K562 (cell line): ENCODE measurements around the gene GOLT1A. TPM values are rescaled to one million over a fixed set of nuclear protein-coding genes. Genes with fewer than 3 reads are reported as not detected.

Source experiments
- DPF2 ChIP-seq: fragments of 450-650 bp; IDR thresholded peaks from 2 replicates; pipeline ENCODE4 v1.6.1; 2016
- MYBL2 ChIP-seq, 2 experiments: fragments of 450-650 bp in 1 of 2; sonication (generic) in 1 of 2; formaldehyde crosslinking in 1 of 2; IDR thresholded peaks; 2 replicates each; pipeline versions ENCODE4 v1.6.1 to v1.8.1; 2017 to 2022; ENCODE audit warnings: borderline replicate concordance in 1 of 2, inconsistent platforms in 1 of 2, low read depth in 1 of 2, mild to moderate bottlenecking in 1 of 2, missing genetic modification reagents in 1 of 2, moderate library complexity in 1 of 2
- NR2F6 ChIP-seq: fragments of 450-650 bp; formaldehyde crosslinking; IDR thresholded peaks from 2 replicates; pipeline ENCODE4 v1.4.0; 2020; ENCODE audit warnings: mild to moderate bottlenecking
- ZKSCAN3 ChIP-seq: fragments of 250-450 bp; sonication (Bioruptor Pico); IDR thresholded peaks from 2 replicates; pipeline ENCODE4 v1.4.0; 2020
- ZNF408 ChIP-seq: fragments of 250-450 bp; sonication (Bioruptor Pico); IDR thresholded peaks from 2 replicates; pipeline ENCODE4 v1.4.0; 2020; ENCODE audit warnings: low read depth, mild to moderate bottlenecking, moderate library complexity
- polyA plus RNA-seq, 8 experiments: library from polyadenylated mRNA; depleted of rRNA in 4 of 8; stranded (reverse) in 5 of 8; unstranded in 3 of 8; fragments of >200 nt; fragmentation: Nextera tagmentation in 2 of 8; fragmentation: Illumina TruSeq in 1 of 8; extraction: Ambion mirVana in 2 of 8; extraction: Trizol in 1 of 8; gene quantifications; 2 replicates each; pipeline versions ENCODE4 v1.2.1 to v1.2.3, GENCODE V29; 2011 to 2014; ENCODE audit warnings: inconsistent platforms in 1 of 8, missing spikeins in 1 of 8
- total RNA-seq, 7 experiments: library from RNA; depleted of rRNA in 6 of 7; stranded (reverse); fragments of >200 nt in 6 of 7; fragmentation: Illumina TruSeq in 2 of 7; extraction: Trizol in 2 of 7; gene quantifications; 2 replicates each; pipeline versions ENCODE4 v1.2.1 to v1.2.3, GENCODE V29; 2011 to 2021; ENCODE audit warnings: low replicate concordance in 1 of 7
- TF ChIP-seq, protein P1 (sequence below): sonication (generic); formaldehyde crosslinking; IDR thresholded peaks from 2 replicates; pipeline ENCODE4 v1.8.0; 2022; ENCODE audit warnings: mild to moderate bottlenecking, missing genetic modification reagents

GOLT1A gene
- total and polyA plus RNA-seq, 9 of the 15 experiments (the other 6 are each of a cell fraction or from before 2014, with no cell fraction given) = not detected

GRCh38 chr1:204149107-204149506 lies 64.7 kb downstream of the GOLT1A start (continued):
- TF ChIP-seq, protein P1, sequence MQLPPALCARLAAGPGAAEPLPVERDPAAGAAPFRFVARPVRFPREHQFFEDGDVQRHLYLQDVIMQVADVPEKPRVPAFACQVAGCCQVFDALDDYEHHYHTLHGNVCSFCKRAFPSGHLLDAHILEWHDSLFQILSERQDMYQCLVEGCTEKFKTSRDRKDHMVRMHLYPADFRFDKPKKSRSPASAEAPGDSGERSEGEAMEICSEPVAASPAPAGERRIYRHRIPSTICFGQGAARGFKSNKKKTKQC (CRISPR knock-in tag) = no peak
- TF ChIP-seq ZKSCAN3 (CRISPR knock-in tag) (no peak), NR2F6 (CRISPR knock-in tag) (no peak), DPF2 (no peak), MYBL2 (IDR thresholded peaks at IDR 0.05; ENCODE audit: low read depth) (no peak), MYBL2 (CRISPR knock-in tag; IDR thresholded peaks at IDR 0.05; ENCODE audit: borderline replicate concordance) (no peak), ZNF408 (no peak)

Other genes with a start within 250 kb of the GOLT1A start
- gene SOX13, start 140.9 kb downstream of the GOLT1A start, total RNA-seq (2014; rRNA removed) = not detected in 2 replicates
- not detected in 2 replicates for gene SOX13, start 140.9 kb downstream of the GOLT1A start, total RNA-seq (2014; rRNA removed; fragmentation: Illumina TruSeq; extraction: Trizol)
- not detected in 2 replicates for gene SOX13, start 140.9 kb downstream of the GOLT1A start, total RNA-seq (2015; rRNA removed; fragmentation: Illumina TruSeq; extraction: Trizol)
- 0.25 and 0.35 TPM in 2 replicates for gene SOX13, start 140.9 kb downstream of the GOLT1A start, total RNA-seq (2021)
- gene SOX13, start 140.9 kb downstream of the GOLT1A start, polyA plus RNA-seq (2011; rRNA removed) = 0.06 and 0.11 TPM in 2 replicates
- gene SOX13, start 140.9 kb downstream of the GOLT1A start, polyA plus RNA-seq (2014; fragmentation: Illumina TruSeq; extraction: Trizol) = 0.03 TPM in 1 of 2 replicates, not detected in the other
- not detected for gene SOX13, start 140.9 kb downstream of the GOLT1A start, polyA plus RNA-seq (2014; fragmentation: Nextera tagmentation; extraction: Ambion mirVana)
- gene SOX13, start 140.9 kb downstream of the GOLT1A start, polyA plus RNA-seq (2014; rRNA removed) = 0.07 TPM in 1 of 2 replicates, not detected in the other
- gene ETNK2, start 61.9 kb downstream of the GOLT1A start, total RNA-seq (2014; rRNA removed) = 0.05 TPM in 1 of 2 replicates, not detected in the other
- gene ETNK2, start 61.9 kb downstream of the GOLT1A start, total RNA-seq (2014; rRNA removed; fragmentation: Illumina TruSeq; extraction: Trizol) = not detected in 2 replicates
- not detected in 2 replicates for gene ETNK2, start 61.9 kb downstream of the GOLT1A start, total RNA-seq (2015; rRNA removed; fragmentation: Illumina TruSeq; extraction: Trizol)
- 0.13 TPM in 2 replicates for gene ETNK2, start 61.9 kb downstream of the GOLT1A start, total RNA-seq (2021)
- gene ETNK2, start 61.9 kb downstream of the GOLT1A start, polyA plus RNA-seq (2011; rRNA removed) = 0.38 and 0.51 TPM in 2 replicates
- 0.16 and 0.30 TPM in 2 replicates for gene ETNK2, start 61.9 kb downstream of the GOLT1A start, polyA plus RNA-seq (2014; fragmentation: Illumina TruSeq; extraction: Trizol)
- not detected for gene ETNK2, start 61.9 kb downstream of the GOLT1A start, polyA plus RNA-seq (2014; fragmentation: Nextera tagmentation; extraction: Ambion mirVana)
- gene ETNK2, start 61.9 kb downstream of the GOLT1A start, polyA plus RNA-seq (2014; rRNA removed) = 0.03 TPM in 1 of 2 replicates, not detected in the other
- 2.7 and 3.6 TPM in 2 replicates for gene REN, start 47.7 kb downstream of the GOLT1A start, total RNA-seq (2014; rRNA removed)
- 1.3 and 1.7 TPM in 2 replicates for gene REN, start 47.7 kb downstream of the GOLT1A start, total RNA-seq (2014; rRNA removed; fragmentation: Illumina TruSeq; extraction: Trizol)
- 8.6 and 9.9 TPM in 2 replicates for gene REN, start 47.7 kb downstream of the GOLT1A start, total RNA-seq (2015; rRNA removed; fragmentation: Illumina TruSeq; extraction: Trizol)
- gene REN, start 47.7 kb downstream of the GOLT1A start, total RNA-seq (2021) = 1.7 and 1.9 TPM in 2 replicates
- gene REN, start 47.7 kb downstream of the GOLT1A start, polyA plus RNA-seq (2011; rRNA removed) = 0.73 and 5.8 TPM in 2 replicates
- 2.9 and 3.1 TPM in 2 replicates for gene REN, start 47.7 kb downstream of the GOLT1A start, polyA plus RNA-seq (2014; fragmentation: Illumina TruSeq; extraction: Trizol)
- 1 to 10 TPM; 3.1 to 3.9 TPM for gene REN, start 47.7 kb downstream of the GOLT1A start, polyA plus RNA-seq (2014; fragmentation: Nextera tagmentation; extraction: Ambion mirVana)
- gene REN, start 47.7 kb downstream of the GOLT1A start, polyA plus RNA-seq (2014; rRNA removed) = 1.9 and 2.0 TPM in 2 replicates
- not detected in 2 replicates for gene KISS1, start 17.5 kb downstream of the GOLT1A start, total RNA-seq (2014; rRNA removed)
- gene KISS1, start 17.5 kb downstream of the GOLT1A start, total RNA-seq (2014; rRNA removed; fragmentation: Illumina TruSeq; extraction: Trizol) = not detected in 2 replicates
- gene KISS1, start 17.5 kb downstream of the GOLT1A start, total RNA-seq (2015; rRNA removed; fragmentation: Illumina TruSeq; extraction: Trizol) = not detected in 2 replicates
- gene KISS1, start 17.5 kb downstream of the GOLT1A start, total RNA-seq (2021) = not detected in 2 replicates
- 0.31 TPM in 1 of 2 replicates, not detected in the other for gene KISS1, start 17.5 kb downstream of the GOLT1A start, polyA plus RNA-seq (2011; rRNA removed)
- gene KISS1, start 17.5 kb downstream of the GOLT1A start, polyA plus RNA-seq (2014; fragmentation: Illumina TruSeq; extraction: Trizol) = not detected in 2 replicates
- not detected for gene KISS1, start 17.5 kb downstream of the GOLT1A start, polyA plus RNA-seq (2014; fragmentation: Nextera tagmentation; extraction: Ambion mirVana)
- not detected in 2 replicates for gene KISS1, start 17.5 kb downstream of the GOLT1A start, polyA plus RNA-seq (2014; rRNA removed)
- not detected in 2 replicates for gene PLEKHA6, start 145.9 kb upstream of the GOLT1A start, total RNA-seq (2014; rRNA removed)
- gene PLEKHA6, start 145.9 kb upstream of the GOLT1A start, total RNA-seq (2014; rRNA removed; fragmentation: Illumina TruSeq; extraction: Trizol) = not detected in 2 replicates
- gene PLEKHA6, start 145.9 kb upstream of the GOLT1A start, total RNA-seq (2015; rRNA removed; fragmentation: Illumina TruSeq; extraction: Trizol) = 0.04 and 0.34 TPM in 2 replicates
- 0.29 and 0.33 TPM in 2 replicates for gene PLEKHA6, start 145.9 kb upstream of the GOLT1A start, total RNA-seq (2021)
- 0.01 TPM in 2 replicates for gene PLEKHA6, start 145.9 kb upstream of the GOLT1A start, polyA plus RNA-seq (2011; rRNA removed)
- not detected in 2 replicates for gene PLEKHA6, start 145.9 kb upstream of the GOLT1A start, polyA plus RNA-seq (2014; fragmentation: Illumina TruSeq; extraction: Trizol)
- under 1 TPM in 1 of 2 experiments, not detected in 1; under 0.01 TPM for gene PLEKHA6, start 145.9 kb upstream of the GOLT1A start, polyA plus RNA-seq (2014; fragmentation: Nextera tagmentation; extraction: Ambion mirVana)
- 0.01 TPM in 1 of 2 replicates, not detected in the other for gene PLEKHA6, start 145.9 kb upstream of the GOLT1A start, polyA plus RNA-seq (2014; rRNA removed)
- 30.8 and 32.3 TPM in 2 replicates for gene PPP1R15B, start 197.8 kb upstream of the GOLT1A start, total RNA-seq (2014; rRNA removed)
- 42.2 and 45.5 TPM in 2 replicates for gene PPP1R15B, start 197.8 kb upstream of the GOLT1A start, total RNA-seq (2014; rRNA removed; fragmentation: Illumina TruSeq; extraction: Trizol)
- 30.6 and 32.4 TPM in 2 replicates for gene PPP1R15B, start 197.8 kb upstream of the GOLT1A start, total RNA-seq (2015; rRNA removed; fragmentation: Illumina TruSeq; extraction: Trizol)
- gene PPP1R15B, start 197.8 kb upstream of the GOLT1A start, total RNA-seq (2021) = 46.5 and 48.1 TPM in 2 replicates
- 24.6 and 27.0 TPM in 2 replicates for gene PPP1R15B, start 197.8 kb upstream of the GOLT1A start, polyA plus RNA-seq (2011; rRNA removed)
- 34.2 and 36.5 TPM in 2 replicates for gene PPP1R15B, start 197.8 kb upstream of the GOLT1A start, polyA plus RNA-seq (2014; fragmentation: Illumina TruSeq; extraction: Trizol)
- gene PPP1R15B, start 197.8 kb upstream of the GOLT1A start, polyA plus RNA-seq (2014; fragmentation: Nextera tagmentation; extraction: Ambion mirVana) = 10 to 100 TPM; 17.0 to 24.7 TPM
- gene PPP1R15B, start 197.8 kb upstream of the GOLT1A start, polyA plus RNA-seq (2014; rRNA removed) = 26.9 and 27.2 TPM in 2 replicates